Measurements from ENCODE around the gene USP32. TPM values are rescaled to one million over a fixed set of nuclear protein-coding genes. Genes with fewer than 3 reads are reported as not detected.

The USP32 gene
- total and polyA plus RNA-seq, 2 donors from 2014 or later, result 14.6 to 53.1 TPM

DNA sequence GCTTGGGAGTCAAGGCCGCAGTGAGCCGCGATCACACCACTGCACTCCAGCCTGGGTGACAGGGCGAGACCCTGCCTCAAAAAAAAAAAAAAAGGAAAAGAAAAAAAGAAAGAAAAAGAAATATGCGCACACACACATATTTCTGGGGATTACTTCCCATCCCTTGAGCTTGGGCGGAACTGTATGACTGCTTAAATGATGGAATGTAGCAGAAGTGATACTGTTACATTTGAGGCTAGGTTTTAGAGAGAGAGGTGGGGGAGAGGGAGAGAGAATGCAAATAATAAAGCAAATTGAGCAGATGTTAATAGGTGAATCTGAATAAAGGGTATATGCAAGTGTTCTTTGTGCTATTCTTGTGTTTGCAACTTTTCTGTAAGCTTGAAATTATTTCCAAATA lies 12.0 kb upstream of the USP32 start:
- Histone ChIP-seq H3K4me1 (ENCODE audit: control insufficient read depth in 2 of 3, insufficient read depth in 2 of 3, low read depth in 1 of 3, low read length in 3 of 3) (no peaks in the 10 kb centered on the region), H3K36me3 (ENCODE audit: control insufficient read depth in 2 of 3, insufficient read depth in 3 of 3, low read length in 3 of 3) (no peaks in the 10 kb centered on the region), H3K27me3 (ENCODE audit: control insufficient read depth, insufficient read depth, low read length) (no peaks in the 10 kb centered on the region), H3K27ac (ENCODE audit: low read depth in 2 of 2, low read length in 2 of 2) (no peak overlapping the region), H3K9me3 (ENCODE audit: control insufficient read depth in 2 of 3, insufficient read depth in 1 of 3, low read length in 3 of 3) (no peaks in the 10 kb centered on the region), H3K4me3 (ENCODE audit: low read length in 3 of 3) (no peak overlapping the region), H3K9ac (ENCODE audit: low read length in 3 of 3) (no peak overlapping the region)
- TF ChIP-seq, protein P1, sequence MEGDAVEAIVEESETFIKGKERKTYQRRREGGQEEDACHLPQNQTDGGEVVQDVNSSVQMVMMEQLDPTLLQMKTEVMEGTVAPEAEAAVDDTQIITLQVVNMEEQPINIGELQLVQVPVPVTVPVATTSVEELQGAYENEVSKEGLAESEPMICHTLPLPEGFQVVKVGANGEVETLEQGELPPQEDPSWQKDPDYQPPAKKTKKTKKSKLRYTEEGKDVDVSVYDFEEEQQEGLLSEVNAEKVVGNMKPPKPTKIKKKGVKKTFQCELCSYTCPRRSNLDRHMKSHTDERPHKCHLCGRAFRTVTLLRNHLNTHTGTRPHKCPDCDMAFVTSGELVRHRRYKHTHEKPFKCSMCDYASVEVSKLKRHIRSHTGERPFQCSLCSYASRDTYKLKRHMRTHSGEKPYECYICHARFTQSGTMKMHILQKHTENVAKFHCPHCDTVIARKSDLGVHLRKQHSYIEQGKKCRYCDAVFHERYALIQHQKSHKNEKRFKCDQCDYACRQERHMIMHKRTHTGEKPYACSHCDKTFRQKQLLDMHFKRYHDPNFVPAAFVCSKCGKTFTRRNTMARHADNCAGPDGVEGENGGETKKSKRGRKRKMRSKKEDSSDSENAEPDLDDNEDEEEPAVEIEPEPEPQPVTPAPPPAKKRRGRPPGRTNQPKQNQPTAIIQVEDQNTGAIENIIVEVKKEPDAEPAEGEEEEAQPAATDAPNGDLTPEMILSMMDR (IDR thresholded peaks at IDR 0.05; ENCODE audit: borderline replicate concordance, extremely low read depth, insufficient read depth), result no peak
- no peak for FAIRE-seq
- no peak for DNase-seq
- intact Hi-C loops (cut with DNase I), result no loop called here

DNA sequence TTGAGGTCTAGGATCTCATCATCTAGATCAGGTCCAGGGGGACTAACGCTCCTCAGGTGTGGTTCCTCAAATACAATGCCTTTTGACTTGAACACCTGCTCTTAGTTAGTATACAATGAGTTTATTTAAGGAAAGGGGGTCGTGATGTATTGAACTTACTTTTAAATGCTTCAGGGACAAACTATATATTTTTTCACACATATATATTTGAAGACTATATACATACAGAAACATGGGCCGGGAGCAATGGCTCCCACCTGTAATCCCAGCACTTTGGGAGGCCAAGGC lies 11.5 kb upstream of the USP32 start:
- Histone ChIP-seq H3K27me3 (ENCODE audit: control insufficient read depth, insufficient read depth, low read length) (no peaks in the 10 kb centered on the region), H3K36me3 (ENCODE audit: control insufficient read depth in 2 of 3, insufficient read depth in 3 of 3, low read length in 3 of 3) (no peaks in the 10 kb centered on the region), H3K9me3 (ENCODE audit: control insufficient read depth in 2 of 3, insufficient read depth in 1 of 3, low read length in 3 of 3) (no peaks in the 10 kb centered on the region), H3K9ac (ENCODE audit: low read length in 3 of 3) (no peak overlapping the region), H3K4me3 (ENCODE audit: low read length in 3 of 3) (no peak overlapping the region), H3K4me1 (ENCODE audit: control insufficient read depth in 2 of 3, insufficient read depth in 2 of 3, low read depth in 1 of 3, low read length in 3 of 3) (no peaks in the 10 kb centered on the region), H3K27ac (ENCODE audit: low read depth in 2 of 2, low read length in 2 of 2) (no peak overlapping the region)
- FAIRE-seq (no peak), DNase-seq (no peak)
- TF ChIP-seq, protein P1 (IDR thresholded peaks at IDR 0.05; ENCODE audit: borderline replicate concordance, extremely low read depth, insufficient read depth), result no peak
- intact Hi-C loops (cut with DNase I), result no loop called here

DNA sequence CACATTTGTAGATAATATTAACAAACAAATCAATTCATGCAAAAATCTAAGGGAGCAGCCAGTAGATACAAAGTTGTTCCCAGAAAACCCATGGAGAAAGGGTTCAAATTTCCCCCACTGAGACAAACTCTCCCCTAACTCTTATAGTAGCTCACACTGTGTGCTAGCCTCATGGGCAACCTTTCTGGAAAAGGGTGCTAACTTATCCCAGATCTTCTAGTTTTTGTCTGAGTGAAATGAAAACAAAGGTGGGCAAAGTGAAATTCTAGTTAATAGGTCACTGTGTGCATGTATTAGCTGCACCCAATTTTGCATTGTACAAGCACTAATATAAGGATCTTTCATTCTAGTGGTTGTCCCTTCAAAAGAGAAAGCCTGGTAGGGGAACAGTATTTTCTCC lies 9.9 kb upstream of the USP32 start:
- no peaks in the 10 kb centered on the region for H3K9me3 ChIP-seq (ENCODE audit: control insufficient read depth in 2 of 3, insufficient read depth in 1 of 3, low read length in 3 of 3)
- intact Hi-C loops (cut with DNase I), result no loop called here
- no peak for FAIRE-seq
- H3K27ac ChIP-seq (ENCODE audit: low read depth in 2 of 2, low read length in 2 of 2), result no peak overlapping the region
- no peak for DNase-seq
- H3K27me3 ChIP-seq (ENCODE audit: control insufficient read depth, insufficient read depth, low read length), result no peaks in the 10 kb centered on the region
- H3K4me1 ChIP-seq (ENCODE audit: control insufficient read depth in 2 of 3, insufficient read depth in 2 of 3, low read depth in 1 of 3, low read length in 3 of 3), result no peaks in the 10 kb centered on the region
- no peak overlapping the region for H3K9ac ChIP-seq (ENCODE audit: low read length in 3 of 3)
- no peak overlapping the region for H3K4me3 ChIP-seq (ENCODE audit: low read length in 3 of 3)
- H3K36me3 ChIP-seq (ENCODE audit: control insufficient read depth in 2 of 3, insufficient read depth in 3 of 3, low read length in 3 of 3), result no peaks in the 10 kb centered on the region
- TF ChIP-seq, protein P1 (IDR thresholded peaks at IDR 0.05; ENCODE audit: borderline replicate concordance, extremely low read depth, insufficient read depth), result no peak

DNA sequence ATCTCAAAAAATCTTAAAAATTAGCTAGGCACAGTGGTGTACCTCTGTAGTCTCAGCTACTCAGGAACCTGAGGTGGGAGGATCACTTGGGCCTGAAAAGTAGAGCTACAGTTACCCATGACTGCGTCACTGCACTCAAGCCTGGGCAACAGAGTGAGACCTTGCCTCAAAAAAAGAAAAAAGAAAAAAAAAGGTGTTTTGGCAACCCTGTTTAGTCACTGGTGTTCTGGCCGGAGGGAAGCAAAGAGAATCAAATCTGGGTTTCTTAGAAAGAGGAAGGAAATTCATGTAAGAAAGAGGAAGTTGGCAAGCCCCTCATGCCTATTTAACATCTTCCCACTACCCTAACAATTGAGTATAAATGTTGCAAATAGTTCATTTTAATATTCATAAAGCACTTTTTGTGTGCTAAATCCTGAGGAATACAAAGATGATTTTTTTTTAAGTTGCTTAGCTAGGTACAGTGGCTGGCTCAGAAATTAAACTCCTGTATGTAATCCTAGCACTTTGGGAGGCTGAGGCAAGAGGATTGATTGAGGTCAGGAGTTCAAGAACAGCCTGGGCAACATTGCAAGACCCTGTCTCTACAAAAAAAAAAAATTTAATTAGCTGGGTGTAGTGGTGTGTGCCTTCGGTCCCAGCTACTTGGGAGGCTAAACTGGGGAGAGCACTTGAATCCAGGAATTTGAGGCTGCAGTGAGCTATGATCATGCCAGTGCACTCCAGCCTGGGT lies 6.5 kb upstream of the USP32 start:
- Histone ChIP-seq H3K27me3 (ENCODE audit: control insufficient read depth, insufficient read depth, low read length) (no peaks in the 10 kb centered on the region), H3K36me3 (ENCODE audit: control insufficient read depth in 2 of 3, insufficient read depth in 3 of 3, low read length in 3 of 3) (no peaks in the 10 kb centered on the region), H3K9ac (ENCODE audit: low read length in 3 of 3) (no peak overlapping the region), H3K4me3 (ENCODE audit: low read length in 3 of 3) (no peak overlapping the region), H3K27ac (ENCODE audit: low read depth in 2 of 2, low read length in 2 of 2) (no peak overlapping the region), H3K4me1 (ENCODE audit: control insufficient read depth in 2 of 3, insufficient read depth in 2 of 3, low read depth in 1 of 3, low read length in 3 of 3) (peaks cover 0 to 2% (median under 1%) of the 10 kb centered on the region in 3 donors), H3K9me3 (ENCODE audit: control insufficient read depth in 2 of 3, insufficient read depth in 1 of 3, low read length in 3 of 3) (no peaks in the 10 kb centered on the region)
- TF ChIP-seq, protein P1 (IDR thresholded peaks at IDR 0.05; ENCODE audit: borderline replicate concordance, extremely low read depth, insufficient read depth), result no peak
- DNase-seq, result peak in 1 of 5 donors; percentile 48
- intact Hi-C loops (cut with DNase I), result no loop called here
- FAIRE-seq, result no peak
